Testis (tissue), 2 donors: ENCODE data around the gene MEIKIN.

Source experiments
- CTCF ChIP-seq, 3 experiments: fragments of 450-650 bp in 2 of 3; fragments of 200-600 bp in 1 of 3; sonication (generic) in 1 of 3; IDR thresholded peaks; one replicate each; pipeline ENCODE4 v1.5.1; 2016 to 2019; ENCODE audit warnings: antibody characterized with exemption in 3 of 3, mild to moderate bottlenecking in 2 of 3, moderate library complexity in 1 of 3
- POLR2A ChIP-seq: fragments of 450-650 bp; IDR thresholded peaks from one replicate; pipeline ENCODE4 v1.6.1; 2017; ENCODE audit warnings: antibody characterized with exemption, mild to moderate bottlenecking, moderate library complexity

GRCh38 chr5:131794586-131794985 is 150.9 kb downstream of the MEIKIN start:
- no peak for TF ChIP-seq CTCF (IDR thresholded peaks at IDR 0.05)
- no peak for TF ChIP-seq POLR2A
